HEK293 (cell line): ENCODE results near the gene PRPF6.

ENCODE experiments used
- ZNF133 ChIP-seq: fragments of 450-650 bp; formaldehyde crosslinking; IDR thresholded peaks from 2 replicates; pipeline ENCODE4 v1.5.1; 2016; ENCODE audit warnings: missing biosample characterization, missing genetic modification characterization
- TF ChIP-seq, protein P1 (sequence below): fragments of 450-650 bp; IDR thresholded peaks from 2 replicates; pipeline ENCODE4 v1.5.1; 2018; ENCODE audit warnings: missing biosample characterization, mild to moderate bottlenecking, missing genetic modification characterization
- TF ChIP-seq, protein P2 (sequence below): fragments of 450-650 bp; formaldehyde crosslinking; IDR thresholded peaks from 2 replicates; pipeline ENCODE4 v1.5.1; 2016; ENCODE audit warnings: missing biosample characterization, missing genetic modification characterization, low read depth

DNA sequence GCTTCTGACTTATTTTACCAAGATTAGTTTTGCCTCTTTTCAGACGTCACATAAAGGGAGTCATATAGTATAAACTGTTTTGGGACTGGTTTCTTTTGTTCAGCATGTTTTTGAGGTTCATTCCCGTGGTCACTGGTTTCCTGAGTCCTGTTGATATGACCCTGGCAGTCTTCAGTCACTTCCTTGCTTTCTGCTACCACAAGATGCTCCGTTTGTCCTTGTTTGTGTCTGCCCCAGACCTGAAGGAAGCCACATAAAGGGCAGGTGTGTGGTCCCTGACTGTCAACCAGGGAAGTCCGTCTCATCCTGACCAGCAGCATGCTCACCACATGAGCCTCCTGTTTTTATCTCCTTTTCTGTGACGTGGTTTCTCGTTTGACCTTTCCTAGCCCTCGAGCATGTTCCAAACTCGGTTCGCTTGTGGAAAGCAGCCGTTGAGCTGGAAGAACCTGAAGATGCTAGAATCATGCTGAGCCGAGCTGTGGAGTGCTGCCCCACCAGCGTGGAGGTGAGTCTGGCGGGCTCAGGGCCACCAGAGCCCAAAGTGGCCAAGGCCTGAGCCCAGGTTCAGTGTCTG is 29.0 kb downstream of the PRPF6 start:
- no peak for TF ChIP-seq ZNF133
- TF ChIP-seq, protein P1, sequence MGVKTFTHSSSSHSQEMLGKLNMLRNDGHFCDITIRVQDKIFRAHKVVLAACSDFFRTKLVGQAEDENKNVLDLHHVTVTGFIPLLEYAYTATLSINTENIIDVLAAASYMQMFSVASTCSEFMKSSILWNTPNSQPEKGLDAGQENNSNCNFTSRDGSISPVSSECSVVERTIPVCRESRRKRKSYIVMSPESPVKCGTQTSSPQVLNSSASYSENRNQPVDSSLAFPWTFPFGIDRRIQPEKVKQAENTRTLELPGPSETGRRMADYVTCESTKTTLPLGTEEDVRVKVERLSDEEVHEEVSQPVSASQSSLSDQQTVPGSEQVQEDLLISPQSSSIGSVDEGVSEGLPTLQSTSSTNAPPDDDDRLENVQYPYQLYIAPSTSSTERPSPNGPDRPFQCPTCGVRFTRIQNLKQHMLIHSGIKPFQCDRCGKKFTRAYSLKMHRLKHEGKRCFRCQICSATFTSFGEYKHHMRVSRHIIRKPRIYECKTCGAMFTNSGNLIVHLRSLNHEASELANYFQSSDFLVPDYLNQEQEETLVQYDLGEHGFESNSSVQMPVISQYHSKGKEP (tag by site-specific recombination) = no peak
- TF ChIP-seq, protein P2, sequence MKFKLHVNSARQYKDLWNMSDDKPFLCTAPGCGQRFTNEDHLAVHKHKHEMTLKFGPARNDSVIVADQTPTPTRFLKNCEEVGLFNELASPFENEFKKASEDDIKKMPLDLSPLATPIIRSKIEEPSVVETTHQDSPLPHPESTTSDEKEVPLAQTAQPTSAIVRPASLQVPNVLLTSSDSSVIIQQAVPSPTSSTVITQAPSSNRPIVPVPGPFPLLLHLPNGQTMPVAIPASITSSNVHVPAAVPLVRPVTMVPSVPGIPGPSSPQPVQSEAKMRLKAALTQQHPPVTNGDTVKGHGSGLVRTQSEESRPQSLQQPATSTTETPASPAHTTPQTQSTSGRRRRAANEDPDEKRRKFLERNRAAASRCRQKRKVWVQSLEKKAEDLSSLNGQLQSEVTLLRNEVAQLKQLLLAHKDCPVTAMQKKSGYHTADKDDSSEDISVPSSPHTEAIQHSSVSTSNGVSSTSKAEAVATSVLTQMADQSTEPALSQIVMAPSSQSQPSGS = no peak
